BLaER1 treated with 17β-estradiol and CSF1 and Interleukin-3, amounts not matched to agents 10 nM and 100 nM (cell line): ENCODE data around the gene PCSK1N.
"Not testable (repeated sequence)": the region's sequence is repeated elsewhere in the genome, so short reads cannot be mapped to it uniquely, and the experiment has no call there.

Source experiments
- H3K27ac ChIP-seq, 11 experiments: shearing (Covaris generic); formaldehyde crosslinking; 2 replicates each; pipeline ENCODE4 v1.8.1; 2022
- H3K27me3 ChIP-seq, 11 experiments: shearing (Covaris generic); formaldehyde crosslinking; 2 replicates each; pipeline ENCODE4 v1.8.1; 2022
- H3K36me3 ChIP-seq, 11 experiments: shearing (Covaris generic); formaldehyde crosslinking; 2 replicates each; pipeline ENCODE4 v1.8.1; 2022
- H3K4me1 ChIP-seq, 10 experiments: shearing (Covaris generic); formaldehyde crosslinking; 2 replicates each; pipeline ENCODE4 v1.8.1; 2022
- H3K4me2 ChIP-seq, 11 experiments: shearing (Covaris generic); formaldehyde crosslinking; 2 replicates each; pipeline ENCODE4 v1.8.1; 2022
- H3K4me3 ChIP-seq, 10 experiments: shearing (Covaris generic); formaldehyde crosslinking; 2 replicates each; pipeline ENCODE4 v1.8.1; 2022
- H3K9ac ChIP-seq, 11 experiments: shearing (Covaris generic); formaldehyde crosslinking; 2 replicates each; pipeline ENCODE4 v1.8.1; 2022
- H3K9me3 ChIP-seq, 11 experiments: shearing (Covaris generic); formaldehyde crosslinking; replicated peaks in 1 of 11; 2 replicates each; pipeline ENCODE4 v1.8.1; 2022
- H4K20me1 ChIP-seq, 11 experiments: shearing (Covaris generic); formaldehyde crosslinking; 2 replicates each; pipeline ENCODE4 v1.8.1; 2022
- Cebpa-rat ChIP-seq, 11 experiments: shearing (Covaris generic); IDR thresholded peaks; 2 replicates each; pipeline ENCODE4 v1.8.1; 2022

The PCSK1N gene

DNA sequence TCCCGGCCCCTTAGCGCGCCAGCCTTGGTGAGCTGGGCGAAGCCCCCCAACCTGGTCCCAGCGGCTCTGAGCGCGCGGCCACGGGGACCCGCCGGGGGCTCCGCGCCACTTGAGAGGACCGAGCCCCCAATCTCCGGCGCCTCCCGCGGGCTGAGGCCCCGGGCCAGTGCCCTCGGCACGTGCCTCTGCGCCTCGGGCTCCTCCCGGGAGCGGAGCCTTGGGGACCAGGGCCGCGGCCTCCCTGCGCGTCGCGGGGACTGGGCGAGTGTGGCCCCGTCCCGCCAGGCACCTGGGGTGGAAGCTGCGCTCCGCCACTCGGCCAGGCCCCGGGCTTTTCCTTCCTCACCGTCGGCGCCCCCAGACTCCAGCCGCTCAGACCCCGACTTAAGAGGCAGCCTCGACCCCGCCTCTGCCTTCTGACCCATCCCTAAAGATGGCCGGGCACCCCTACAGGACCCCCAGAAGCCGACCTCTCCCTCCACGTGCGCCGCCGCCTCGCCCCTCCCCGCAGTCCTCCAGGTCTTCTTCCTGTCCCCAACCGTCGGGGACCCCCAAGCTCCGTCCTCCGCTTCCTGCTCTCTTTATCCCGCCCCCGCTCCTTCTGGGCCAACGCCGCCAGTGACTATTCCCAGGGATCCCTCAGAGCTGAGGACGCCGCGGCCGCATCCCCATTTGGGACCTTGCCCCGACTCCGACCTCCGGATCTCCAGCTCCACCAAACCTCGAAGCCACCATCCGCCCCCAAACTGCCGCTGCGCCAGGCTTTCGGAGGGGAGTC, 8.3 kb downstream of the PCSK1N start:
- Histone ChIP-seq H4K20me1 (no peaks in the 10 kb centered on the region; a peak in 2 of 22 replicates), H3K4me2 (no peak overlapping the region), H3K4me1 (no peaks in the 10 kb centered on the region), H3K36me3 (peaks cover 0 to 36% (median 15%) of the 10 kb centered on the region in 11 experiments; a peak in 12 of 22 replicates), H3K9ac (no peak overlapping the region), H3K27me3 (peaks cover 5 to 44% (median 18%) of the 10 kb centered on the region in 11 experiments; a peak in 20 of 22 replicates), H3K27ac (no peak overlapping the region), H3K4me3 (no peak overlapping the region), H3K9me3 (peaks cover 26 to 52% (median 44%) of the 10 kb centered on the region in 11 experiments; a peak in 21 of 22 replicates)
- TF ChIP-seq Cebpa-rat (IDR thresholded peaks at IDR 0.05) = no peak

DNA sequence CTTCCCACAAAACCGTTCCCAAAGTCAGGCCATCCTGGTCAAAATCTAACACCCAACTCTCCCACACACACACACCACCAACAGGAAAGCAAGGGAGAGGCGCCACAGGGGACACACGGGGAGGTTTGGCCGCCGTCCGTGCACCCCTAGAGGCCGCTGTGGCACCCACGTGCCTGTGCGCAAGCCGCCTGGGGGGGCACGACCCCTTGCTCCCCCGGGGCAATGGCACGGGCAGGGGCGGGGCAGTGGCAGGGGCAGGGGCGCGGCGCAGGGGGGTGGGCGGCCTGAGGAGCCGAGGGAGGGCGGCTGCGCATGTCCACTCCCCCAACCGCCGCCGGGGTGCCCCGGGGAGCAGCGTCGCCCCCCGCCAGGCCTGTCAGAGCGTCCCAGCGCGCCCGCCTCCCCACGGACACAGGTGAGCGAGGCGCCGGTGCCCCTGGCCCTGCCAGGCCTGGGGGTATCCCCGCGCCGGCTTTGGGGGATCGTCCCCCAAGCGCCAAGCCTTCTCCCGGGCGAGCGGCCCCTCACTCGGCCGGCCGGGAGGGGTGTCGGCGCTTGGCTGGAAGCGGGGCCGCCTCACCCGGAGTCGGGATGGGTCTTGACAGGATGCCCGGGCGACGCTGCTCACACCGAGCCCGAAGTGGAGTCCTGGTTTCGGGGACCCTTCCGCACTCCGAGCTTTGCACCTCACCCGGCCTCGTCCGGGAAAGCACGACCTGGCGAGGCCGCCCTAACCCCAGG, 9.1 kb downstream of the PCSK1N start, which contains the start of gene ERAS:
Gene ERAS (plus strand): TSS at position 379 of the 741 bp plus-strand sequence. CDS start 2,611 bp downstream, outside the sequence.
- peaks cover 26 to 44% (median 38%) of the 10 kb centered on the region in 11 experiments; a peak in 21 of 22 replicates for H3K9me3 ChIP-seq
- peaks cover 0 to 36% (median 20%) of the 10 kb centered on the region in 11 experiments; a peak in 12 of 22 replicates for H3K36me3 ChIP-seq
- no peaks in the 10 kb centered on the region for H3K4me1 ChIP-seq
- no peaks in the 10 kb centered on the region; a peak in 2 of 22 replicates for H4K20me1 ChIP-seq
- no peak for TF ChIP-seq Cebpa-rat (IDR thresholded peaks at IDR 0.05)
- no peak within 1 kb of the TSS for H3K27ac ChIP-seq
- H3K4me2 ChIP-seq = no peak within 1 kb of the TSS
- no peak within 1 kb of the TSS for H3K4me3 ChIP-seq
- H3K27me3 ChIP-seq = peaks cover 11 to 44% (median 23%) of the 10 kb centered on the region in 11 experiments; a peak in 20 of 22 replicates
- no peak within 1 kb of the TSS for H3K9ac ChIP-seq

DNA sequence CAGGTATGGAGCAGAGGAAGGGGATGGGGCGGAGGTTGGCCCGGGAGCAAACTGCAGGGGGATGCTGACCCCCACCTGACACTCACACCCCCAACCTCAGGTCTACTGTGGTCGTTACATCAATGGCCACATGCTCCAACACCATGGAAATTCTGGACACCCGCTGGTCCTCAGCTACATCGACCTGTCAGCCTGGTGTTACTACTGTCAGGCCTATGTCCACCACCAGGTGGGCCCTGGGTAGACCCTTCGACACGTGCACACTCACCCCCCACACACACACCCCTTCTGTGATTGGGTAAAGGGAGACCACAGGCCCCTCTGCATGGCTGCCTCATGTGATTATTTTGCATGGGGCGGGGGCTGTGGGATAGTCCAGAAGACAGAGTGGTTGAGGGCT, 11.3 kb downstream of the PCSK1N start:
- no peak overlapping the region for H3K4me2 ChIP-seq
- H4K20me1 ChIP-seq = no peaks in the 10 kb centered on the region; a peak in 2 of 22 replicates
- H3K36me3 ChIP-seq = peaks cover 0 to 43% (median 20%) of the 10 kb centered on the region in 11 experiments; a peak in 13 of 22 replicates
- no peak for TF ChIP-seq Cebpa-rat (IDR thresholded peaks at IDR 0.05)
- H3K9ac ChIP-seq = no peak overlapping the region
- H3K27ac ChIP-seq = no peak overlapping the region
- H3K9me3 ChIP-seq = peaks cover 25 to 38% (median 31%) of the 10 kb centered on the region in 11 experiments; a peak in 21 of 22 replicates
- H3K27me3 ChIP-seq = peaks cover 14 to 53% (median 34%) of the 10 kb centered on the region in 11 experiments
- no peaks in the 10 kb centered on the region for H3K4me1 ChIP-seq
- no peak overlapping the region for H3K4me3 ChIP-seq

DNA sequence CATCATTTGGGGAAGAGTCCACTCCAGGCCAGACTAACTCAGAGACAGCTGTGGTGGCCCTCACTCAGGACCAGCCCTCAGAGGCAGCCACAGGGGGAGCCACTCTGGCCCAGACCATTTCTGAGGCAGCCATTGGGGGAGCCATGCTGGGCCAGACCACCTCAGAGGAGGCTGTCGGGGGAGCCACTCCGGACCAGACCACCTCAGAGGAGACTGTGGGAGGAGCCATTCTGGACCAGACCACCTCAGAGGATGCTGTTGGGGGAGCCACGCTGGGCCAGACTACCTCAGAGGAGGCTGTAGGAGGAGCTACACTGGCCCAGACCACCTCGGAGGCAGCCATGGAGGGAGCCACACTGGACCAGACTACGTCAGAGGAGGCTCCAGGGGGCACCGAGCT, 12.4 kb downstream of the PCSK1N start:
- no peak overlapping the region for H3K4me3 ChIP-seq
- peaks cover 14 to 59% (median 39%) of the 10 kb centered on the region in 11 experiments for H3K27me3 ChIP-seq
- H3K9ac ChIP-seq = no peak overlapping the region
- H3K27ac ChIP-seq = no peak overlapping the region
- H3K4me1 ChIP-seq = no peaks in the 10 kb centered on the region
- no peak overlapping the region for H3K4me2 ChIP-seq
- H3K9me3 ChIP-seq = peaks cover 25 to 36% (median 31%) of the 10 kb centered on the region in 11 experiments; a peak in 21 of 22 replicates
- TF ChIP-seq Cebpa-rat (IDR thresholded peaks at IDR 0.05) = no peak
- H4K20me1 ChIP-seq = peaks cover 0 to 4% (median 0%) of the 10 kb centered on the region in 11 experiments; a peak in 3 of 22 replicates
- peaks cover 0 to 47% (median 24%) of the 10 kb centered on the region in 11 experiments; a peak in 13 of 22 replicates for H3K36me3 ChIP-seq

DNA sequence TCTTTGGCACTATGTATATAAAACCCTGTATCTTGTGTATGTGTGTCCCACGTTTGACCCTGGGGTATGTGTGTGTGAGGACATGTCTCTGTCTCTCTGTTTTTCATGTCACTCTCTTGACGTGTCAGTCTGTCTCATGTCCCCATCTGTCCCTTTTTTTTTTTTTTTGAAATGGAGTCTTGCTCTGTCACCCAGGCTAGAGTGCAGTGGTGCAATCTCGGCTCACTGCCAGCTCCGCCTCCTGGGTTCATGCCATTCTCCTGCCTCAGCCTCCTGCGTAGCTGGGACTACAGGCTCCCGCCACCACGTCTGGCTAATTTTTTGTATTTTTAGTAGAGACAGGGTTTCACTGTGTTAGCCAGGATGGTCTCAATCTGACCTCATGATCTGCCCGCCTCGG, 16.0 kb downstream of the PCSK1N start:
- H3K9ac ChIP-seq, H3K27ac ChIP-seq, H3K4me1 ChIP-seq, H3K4me3 ChIP-seq, H3K4me2 ChIP-seq, H3K9me3 ChIP-seq, H4K20me1 ChIP-seq: not testable (repeated sequence)
- H3K36me3 ChIP-seq = peaks cover 3 to 57% (median 29%) of the 10 kb centered on the region in 11 experiments; a peak in 16 of 22 replicates
- H3K27me3 ChIP-seq = peaks cover 14 to 66% (median 39%) of the 10 kb centered on the region in 11 experiments

DNA sequence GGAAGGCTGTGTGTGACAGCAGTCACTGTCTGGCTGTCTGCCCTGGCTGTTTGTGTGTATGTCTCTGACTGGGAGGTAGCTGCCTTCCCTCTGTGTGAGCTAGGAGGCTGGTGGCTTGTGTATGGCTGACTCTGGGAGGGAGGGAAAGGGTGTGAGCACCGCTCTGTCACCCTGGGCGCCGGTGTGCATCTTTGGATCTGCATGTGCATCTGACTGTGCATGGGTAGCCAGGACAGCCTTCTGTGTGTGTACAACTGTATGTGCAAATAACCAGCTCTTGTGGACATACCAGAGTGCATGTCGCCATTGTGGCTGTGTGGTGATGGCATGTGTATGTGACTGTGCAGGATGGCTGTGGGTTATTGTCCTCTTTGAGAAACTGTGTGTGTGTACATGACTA, 16.5 kb downstream of the PCSK1N start:
- Histone ChIP-seq H3K9ac (no peak overlapping the region), H3K9me3 (no peaks in the 10 kb centered on the region; a peak in 1 of 22 replicates), H3K27ac (no peak overlapping the region), H4K20me1 (peaks cover 0 to 7% (median 0%) of the 10 kb centered on the region in 11 experiments; a peak in 4 of 22 replicates), H3K36me3 (peaks cover 3 to 55% (median 25%) of the 10 kb centered on the region in 11 experiments; a peak in 16 of 22 replicates), H3K27me3 (peaks cover 14 to 70% (median 44%) of the 10 kb centered on the region in 11 experiments), H3K4me2 (no peak overlapping the region), H3K4me3 (no peak overlapping the region), H3K4me1 (peaks cover 0 to under 1% (median 0%) of the 10 kb centered on the region in 10 experiments; a peak in 1 of 20 replicates)
- TF ChIP-seq Cebpa-rat (IDR thresholded peaks at IDR 0.05) = no peak

DNA sequence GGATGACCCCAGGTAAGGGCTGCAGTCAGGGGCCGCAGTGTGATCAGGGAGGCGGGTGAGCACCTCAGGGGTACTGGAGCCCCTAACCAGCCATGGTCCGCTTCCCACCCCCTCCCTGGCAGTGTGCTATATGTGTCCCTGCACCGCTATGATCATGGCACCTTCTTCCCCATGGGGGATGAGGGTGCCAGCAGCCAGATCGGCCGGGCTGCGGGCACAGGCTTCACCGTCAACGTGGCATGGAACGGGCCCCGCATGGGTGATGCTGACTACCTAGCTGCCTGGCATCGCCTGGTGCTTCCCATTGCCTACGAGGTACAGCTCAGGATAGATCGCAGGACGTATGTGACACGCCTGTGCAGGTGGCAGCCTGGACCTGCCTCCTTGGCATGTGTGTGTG, 17.3 kb downstream of the PCSK1N start:
- H3K4me3 ChIP-seq = no peak overlapping the region
- H4K20me1 ChIP-seq = peaks cover 0 to 7% (median 0%) of the 10 kb centered on the region in 11 experiments; a peak in 4 of 22 replicates
- H3K27ac ChIP-seq = no peak overlapping the region
- no peak overlapping the region for H3K4me2 ChIP-seq
- H3K27me3 ChIP-seq = peaks cover 14 to 69% (median 50%) of the 10 kb centered on the region in 11 experiments
- no peak overlapping the region for H3K9ac ChIP-seq
- H3K9me3 ChIP-seq = no peaks in the 10 kb centered on the region
- H3K36me3 ChIP-seq = peaks cover 3 to 52% (median 21%) of the 10 kb centered on the region in 11 experiments; a peak in 13 of 22 replicates
- no peak for TF ChIP-seq Cebpa-rat (IDR thresholded peaks at IDR 0.05)
- peaks cover 0 to 5% (median 0%) of the 10 kb centered on the region in 10 experiments; a peak in 1 of 20 replicates for H3K4me1 ChIP-seq

DNA sequence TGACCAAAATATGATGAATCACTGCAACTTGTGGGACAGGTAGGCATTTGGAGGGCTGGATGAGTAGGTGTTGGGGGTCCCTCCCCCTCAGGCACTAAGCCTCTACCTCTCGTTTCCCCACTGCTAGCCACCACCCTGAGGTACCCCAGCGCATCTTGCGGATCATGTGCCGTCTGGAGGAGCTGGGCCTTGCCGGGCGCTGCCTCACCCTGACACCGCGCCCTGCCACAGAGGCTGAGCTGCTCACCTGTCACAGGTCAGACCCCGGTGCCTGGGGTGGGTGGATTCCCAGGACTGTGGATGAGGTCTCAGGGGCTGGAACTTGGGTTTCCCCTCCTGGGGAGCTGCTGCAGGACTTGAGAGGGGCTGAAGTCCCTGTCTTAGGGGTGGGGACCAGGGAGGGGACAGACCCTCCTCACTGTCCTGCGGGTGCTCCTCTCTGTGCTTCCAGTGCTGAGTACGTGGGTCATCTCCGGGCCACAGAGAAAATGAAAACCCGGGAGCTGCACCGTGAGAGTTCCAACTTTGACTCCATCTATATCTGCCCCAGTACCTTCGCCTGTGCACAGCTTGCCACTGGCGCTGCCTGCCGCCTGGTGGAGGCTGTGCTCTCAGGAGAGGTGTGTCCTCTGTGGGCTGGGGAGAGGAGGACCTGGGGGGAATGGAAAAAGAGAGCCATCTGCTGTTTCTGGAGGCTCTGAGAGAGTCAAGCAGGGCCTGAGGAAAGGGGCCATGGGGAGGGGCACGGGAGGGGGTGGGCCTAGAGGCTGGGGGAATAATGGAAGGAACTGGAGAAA, 19.2 kb downstream of the PCSK1N start:
- Histone ChIP-seq H3K4me1 (peaks cover 0 to 5% (median 0%) of the 10 kb centered on the region in 10 experiments; a peak in 1 of 20 replicates), H3K27ac (no peak overlapping the region), H3K4me3 (no peak overlapping the region), H3K9ac (no peak overlapping the region), H4K20me1 (peaks cover 0 to 7% (median 0%) of the 10 kb centered on the region in 11 experiments; a peak in 5 of 22 replicates), H3K36me3 (peaks cover 3 to 42% (median 17%) of the 10 kb centered on the region in 11 experiments; a peak in 11 of 22 replicates), H3K4me2 (no peak overlapping the region), H3K27me3 (peaks cover 7 to 68% (median 44%) of the 10 kb centered on the region in 11 experiments; a peak in 19 of 22 replicates), H3K9me3 (no peaks in the 10 kb centered on the region)
- no peak for TF ChIP-seq Cebpa-rat (IDR thresholded peaks at IDR 0.05)
